Neural cell (in vitro differentiated cells): ENCODE results near the gene OR2S2. TPM values are rescaled to one million over a fixed set of nuclear protein-coding genes. Genes with fewer than 3 reads are reported as not detected.
"Not testable (repeated sequence)": the region's sequence is repeated elsewhere in the genome, so short reads cannot be mapped to it uniquely, and the experiment has no call there.

ENCODE experiments used
- H2AFZ ChIP-seq: fragments of 200-600, 300-800 bp; sonication (generic), shearing (Covaris generic); 2 replicates; pipeline ENCODE4 v1.6.0; 2014; ENCODE audit warnings: low read depth, mild to moderate bottlenecking, antibody characterized with exemption, low read length, moderate library complexity
- H3F3A ChIP-seq: fragments of 200-600 bp; shearing (Covaris generic); 2 replicates; pipeline ENCODE4 v1.6.1; 2016; ENCODE audit warnings: mild to moderate bottlenecking, moderate library complexity, mixed read lengths, antibody characterized with exemption, low read length; ENCODE audit not compliant: insufficient read depth, poor library complexity, severe bottlenecking
- H3K27ac ChIP-seq: fragments of 200-600, 300-800 bp; sonication (generic), shearing (Covaris generic); 2 replicates; pipeline ENCODE4 v1.5.1; 2014; ENCODE audit warnings: mild to moderate bottlenecking, low read length, moderate library complexity
- H3K27me3 ChIP-seq: fragments of 300-800, 200-600 bp; sonication (generic), shearing (Covaris generic); 2 replicates; pipeline ENCODE4 v1.6.0; 2014; ENCODE audit warnings: mild to moderate bottlenecking, low read depth, low read length, moderate library complexity; ENCODE audit not compliant: insufficient read depth
- H3K36me3 ChIP-seq: fragments of 300-800, 200-600 bp; sonication (generic), shearing (Covaris generic); 2 replicates; pipeline ENCODE4 v1.5.1; 2014; ENCODE audit warnings: mild to moderate bottlenecking, antibody characterized with exemption, low read length, moderate library complexity; ENCODE audit not compliant: insufficient read depth
- H3K4me2 ChIP-seq: fragments of 300-800, 200-600 bp; sonication (generic), shearing (Covaris generic); 2 replicates; pipeline ENCODE4 v1.6.0; 2014; ENCODE audit warnings: mild to moderate bottlenecking, low read length
- H3K4me3 ChIP-seq: fragments of 300-800, 200-600 bp; sonication (generic), shearing (Covaris generic); 2 replicates; pipeline ENCODE4 v1.5.1; 2014; ENCODE audit warnings: mild to moderate bottlenecking, low read length, moderate library complexity
- H3K79me2 ChIP-seq: fragments of 200-600 bp; shearing (Covaris generic); replicated peaks from 2 replicates; pipeline ENCODE4 v1.6.0; 2014; ENCODE audit warnings: mild to moderate bottlenecking, low read length, moderate library complexity; ENCODE audit not compliant: insufficient read depth
- H3K9ac ChIP-seq: fragments of 300-800, 200-600 bp; sonication (generic), shearing (Covaris generic); 2 replicates; pipeline ENCODE4 v1.6.1; 2016; ENCODE audit warnings: mild to moderate bottlenecking, low read length, mixed read lengths
- H3K9me2 ChIP-seq: fragments of 200-600 bp; shearing (Covaris generic); 2 replicates; pipeline ENCODE4 v1.6.1; 2016; ENCODE audit warnings: mild to moderate bottlenecking, low read length, mixed read lengths; ENCODE audit not compliant: insufficient read depth
- H3K9me3 ChIP-seq: fragments of 200-600, 300-800 bp; sonication (generic), shearing (Covaris generic); 2 replicates; pipeline ENCODE4 v1.6.1; 2016; ENCODE audit warnings: mild to moderate bottlenecking, mixed run types, low read length, moderate library complexity, mixed read lengths
- H4K20me1 ChIP-seq: fragments of 200-600 bp; shearing (Covaris generic); 2 replicates; pipeline ENCODE4 v1.6.1; 2016; ENCODE audit warnings: mild to moderate bottlenecking, mixed run types; ENCODE audit not compliant: insufficient read depth
- EP300 ChIP-seq: fragments of 450-650 bp; conservative IDR thresholded peaks from 2 replicates; pipeline ENCODE4 v1.6.1; 2014; ENCODE audit warnings: antibody characterized with exemption, mild to moderate bottlenecking, moderate library complexity; ENCODE audit not compliant: poor library complexity, severe bottlenecking
- EZH2 ChIP-seq: fragments of 200-600, 300-800 bp; shearing (Covaris generic), sonication (generic); IDR thresholded peaks from 2 replicates; pipeline ENCODE4 v1.6.1; 2014; ENCODE audit warnings: antibody characterized with exemption, low read length, borderline replicate concordance, mild to moderate bottlenecking; ENCODE audit not compliant: insufficient read depth, poor library complexity, severe bottlenecking
- MXI1 ChIP-seq: fragments of 450-650 bp; conservative IDR thresholded peaks from 2 replicates; pipeline ENCODE4 v1.6.1; 2014; ENCODE audit warnings: antibody characterized with exemption, mild to moderate bottlenecking; ENCODE audit not compliant: poor library complexity, severe bottlenecking
- POLR2AphosphoS5 ChIP-seq: IDR thresholded peaks from 2 replicates; pipeline ENCODE4 v1.6.1; 2012
- RAD21 ChIP-seq: fragments of 450-650 bp; conservative IDR thresholded peaks from 2 replicates; pipeline ENCODE4 v1.6.1; 2014; ENCODE audit warnings: antibody characterized with exemption, mild to moderate bottlenecking, moderate library complexity
- SMC3 ChIP-seq: fragments of 450-650 bp; conservative IDR thresholded peaks from 2 replicates; pipeline ENCODE4 v1.6.1; 2014; ENCODE audit warnings: antibody characterized with exemption, mild to moderate bottlenecking, moderate library complexity; ENCODE audit not compliant: poor library complexity
- TAF1 ChIP-seq: IDR thresholded peaks from 2 replicates; pipeline ENCODE4 v1.6.1; 2012; ENCODE audit warnings: low read depth
- polyA plus RNA-seq: library from polyadenylated mRNA; depleted of rRNA; stranded (reverse); fragments of >200 nt; gene quantifications from 2 replicates; pipeline ENCODE4 v1.2.3, GENCODE V29; 2014
- TF ChIP-seq, protein P1 (sequence below): fragments of 450-650 bp; IDR thresholded peaks from 2 replicates; pipeline ENCODE4 v1.5.1; 2014; ENCODE audit warnings: antibody characterized with exemption, mild to moderate bottlenecking, moderate library complexity; ENCODE audit not compliant: poor library complexity, severe bottlenecking
- TF ChIP-seq, protein P2 (sequence below): IDR thresholded peaks from 2 replicates; pipeline ENCODE4 v1.6.1; 2012; ENCODE audit warnings: borderline replicate concordance

OR2S2 gene
- polyA plus RNA-seq, 1 donor from 2014 or later = not detected

DNA sequence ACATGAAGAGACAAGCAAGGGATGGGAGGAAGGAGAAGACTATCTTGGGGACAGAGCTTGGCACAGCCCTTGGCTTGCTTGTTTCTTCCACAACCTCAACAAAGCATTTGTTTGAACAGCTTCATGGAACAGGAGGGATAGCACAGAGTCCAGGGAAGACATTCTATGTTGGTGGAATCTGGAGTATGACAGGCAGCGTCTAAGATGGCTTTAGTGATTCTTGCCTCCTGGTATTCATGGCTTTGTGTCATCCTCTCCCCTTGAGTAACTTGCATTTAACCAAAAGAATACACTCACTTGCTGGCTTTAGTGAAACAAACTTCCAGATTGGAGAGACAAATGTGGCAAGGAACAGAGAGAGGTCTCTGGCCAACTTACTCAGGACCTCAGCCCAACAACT lies 47.9 kb upstream of the OR2S2 start:
- Histone ChIP-seq H3K9me3 (no peaks in the 10 kb centered on the region), H2AFZ (no peak overlapping the region), H3K9ac (no peak overlapping the region), H3K79me2 (no peaks in the 10 kb centered on the region), H4K20me1 (no peaks in the 10 kb centered on the region), H3K9me2 (no peaks in the 10 kb centered on the region), H3K36me3 (no peaks in the 10 kb centered on the region), H3K27me3 (no peaks in the 10 kb centered on the region), H3K4me2 (no peak overlapping the region), H3K4me3 (no peak overlapping the region), H3K27ac (no peak overlapping the region), H3F3A (no peaks in the 10 kb centered on the region)
- TF ChIP-seq RAD21 = no peak
- TF ChIP-seq, protein P1, sequence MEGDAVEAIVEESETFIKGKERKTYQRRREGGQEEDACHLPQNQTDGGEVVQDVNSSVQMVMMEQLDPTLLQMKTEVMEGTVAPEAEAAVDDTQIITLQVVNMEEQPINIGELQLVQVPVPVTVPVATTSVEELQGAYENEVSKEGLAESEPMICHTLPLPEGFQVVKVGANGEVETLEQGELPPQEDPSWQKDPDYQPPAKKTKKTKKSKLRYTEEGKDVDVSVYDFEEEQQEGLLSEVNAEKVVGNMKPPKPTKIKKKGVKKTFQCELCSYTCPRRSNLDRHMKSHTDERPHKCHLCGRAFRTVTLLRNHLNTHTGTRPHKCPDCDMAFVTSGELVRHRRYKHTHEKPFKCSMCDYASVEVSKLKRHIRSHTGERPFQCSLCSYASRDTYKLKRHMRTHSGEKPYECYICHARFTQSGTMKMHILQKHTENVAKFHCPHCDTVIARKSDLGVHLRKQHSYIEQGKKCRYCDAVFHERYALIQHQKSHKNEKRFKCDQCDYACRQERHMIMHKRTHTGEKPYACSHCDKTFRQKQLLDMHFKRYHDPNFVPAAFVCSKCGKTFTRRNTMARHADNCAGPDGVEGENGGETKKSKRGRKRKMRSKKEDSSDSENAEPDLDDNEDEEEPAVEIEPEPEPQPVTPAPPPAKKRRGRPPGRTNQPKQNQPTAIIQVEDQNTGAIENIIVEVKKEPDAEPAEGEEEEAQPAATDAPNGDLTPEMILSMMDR = no peak

DNA sequence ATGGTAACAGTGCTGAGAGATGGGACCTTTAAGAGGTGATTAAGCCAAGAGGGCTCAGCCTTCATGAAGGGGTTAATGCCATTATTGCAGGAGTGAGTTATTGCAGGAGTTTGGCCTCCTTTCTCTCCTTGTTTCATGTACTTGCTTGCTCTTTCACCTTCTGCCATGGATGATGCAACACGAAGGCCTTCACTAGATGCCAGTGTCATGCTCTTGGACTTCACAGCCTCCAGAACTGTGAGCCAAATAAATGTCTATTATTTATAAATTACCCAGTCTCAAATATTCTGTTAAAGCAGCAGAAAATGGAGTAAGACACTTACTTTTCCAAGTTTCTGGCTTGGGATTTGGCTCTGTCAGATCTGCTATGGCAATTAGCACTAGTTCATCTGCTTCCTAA lies 40.4 kb upstream of the OR2S2 start:
- no peaks in the 10 kb centered on the region for H3K27me3 ChIP-seq
- no peaks in the 10 kb centered on the region for H4K20me1 ChIP-seq
- H2AFZ ChIP-seq = no peak overlapping the region
- H3K4me2 ChIP-seq = no peak overlapping the region
- no peaks in the 10 kb centered on the region for H3F3A ChIP-seq
- H3K79me2 ChIP-seq = no peaks in the 10 kb centered on the region
- no peak overlapping the region for H3K27ac ChIP-seq
- H3K9me2 ChIP-seq = no peaks in the 10 kb centered on the region
- no peak overlapping the region for H3K9ac ChIP-seq
- no peaks in the 10 kb centered on the region for H3K36me3 ChIP-seq
- H3K4me3 ChIP-seq = no peak overlapping the region
- no peaks in the 10 kb centered on the region for H3K9me3 ChIP-seq
- TF ChIP-seq, protein P2, sequence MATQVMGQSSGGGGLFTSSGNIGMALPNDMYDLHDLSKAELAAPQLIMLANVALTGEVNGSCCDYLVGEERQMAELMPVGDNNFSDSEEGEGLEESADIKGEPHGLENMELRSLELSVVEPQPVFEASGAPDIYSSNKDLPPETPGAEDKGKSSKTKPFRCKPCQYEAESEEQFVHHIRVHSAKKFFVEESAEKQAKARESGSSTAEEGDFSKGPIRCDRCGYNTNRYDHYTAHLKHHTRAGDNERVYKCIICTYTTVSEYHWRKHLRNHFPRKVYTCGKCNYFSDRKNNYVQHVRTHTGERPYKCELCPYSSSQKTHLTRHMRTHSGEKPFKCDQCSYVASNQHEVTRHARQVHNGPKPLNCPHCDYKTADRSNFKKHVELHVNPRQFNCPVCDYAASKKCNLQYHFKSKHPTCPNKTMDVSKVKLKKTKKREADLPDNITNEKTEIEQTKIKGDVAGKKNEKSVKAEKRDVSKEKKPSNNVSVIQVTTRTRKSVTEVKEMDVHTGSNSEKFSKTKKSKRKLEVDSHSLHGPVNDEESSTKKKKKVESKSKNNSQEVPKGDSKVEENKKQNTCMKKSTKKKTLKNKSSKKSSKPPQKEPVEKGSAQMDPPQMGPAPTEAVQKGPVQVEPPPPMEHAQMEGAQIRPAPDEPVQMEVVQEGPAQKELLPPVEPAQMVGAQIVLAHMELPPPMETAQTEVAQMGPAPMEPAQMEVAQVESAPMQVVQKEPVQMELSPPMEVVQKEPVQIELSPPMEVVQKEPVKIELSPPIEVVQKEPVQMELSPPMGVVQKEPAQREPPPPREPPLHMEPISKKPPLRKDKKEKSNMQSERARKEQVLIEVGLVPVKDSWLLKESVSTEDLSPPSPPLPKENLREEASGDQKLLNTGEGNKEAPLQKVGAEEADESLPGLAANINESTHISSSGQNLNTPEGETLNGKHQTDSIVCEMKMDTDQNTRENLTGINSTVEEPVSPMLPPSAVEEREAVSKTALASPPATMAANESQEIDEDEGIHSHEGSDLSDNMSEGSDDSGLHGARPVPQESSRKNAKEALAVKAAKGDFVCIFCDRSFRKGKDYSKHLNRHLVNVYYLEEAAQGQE = no peak
- TF ChIP-seq RAD21 (no peak), POLR2AphosphoS5 (no peak), EP300 (no peak), MXI1 (no peak), EZH2 (no peak), TAF1 (no peak), SMC3 (no peak)
- TF ChIP-seq, protein P1 = no peak

DNA sequence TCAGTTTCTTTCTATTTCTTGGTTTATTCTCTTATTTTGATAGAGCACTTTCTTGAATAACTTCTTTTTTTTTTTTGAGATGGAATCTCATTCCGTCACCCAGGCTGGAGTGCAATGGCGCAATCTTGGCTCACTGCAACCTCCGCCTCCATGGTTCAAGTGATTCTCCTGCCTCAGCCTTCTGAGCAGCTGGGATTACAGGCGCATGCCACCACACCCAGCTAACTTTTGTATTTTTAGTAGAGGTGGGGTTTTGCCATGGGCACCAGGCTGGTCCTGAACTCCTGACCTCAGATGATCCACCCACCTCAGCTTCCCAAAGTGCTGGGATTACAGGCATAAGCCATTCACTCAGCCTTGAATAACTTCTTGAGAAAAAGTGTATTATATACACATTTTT lies 39.1 kb upstream of the OR2S2 start:
- H3K27me3 ChIP-seq, H3K9ac ChIP-seq, H4K20me1 ChIP-seq, H2AFZ ChIP-seq, H3K36me3 ChIP-seq, H3K4me2 ChIP-seq, H3K9me3 ChIP-seq, H3K27ac ChIP-seq, H3K9me2 ChIP-seq, H3K79me2 ChIP-seq, H3K4me3 ChIP-seq, H3F3A ChIP-seq: not testable (repeated sequence)
